ENCODE measurements around the gene ANKRD36C. TPM values are rescaled to one million over a fixed set of nuclear protein-coding genes. Genes with fewer than 3 reads are reported as not detected.
A peak's percentile ranks its signal among the peaks of the same experiment; 100 is the strongest.
"Not testable (repeated sequence)": the region's sequence is repeated elsewhere in the genome, so short reads cannot be mapped to it uniquely, and the experiment has no call there.

Gene ANKRD36C
- total RNA-seq (10 to 100 TPM in 6 of 9 donors, 1 to 10 TPM in 3; 3.9 to 55.7 (median 10.9) TPM), polyA plus RNA-seq (1 to 10 TPM; 1.2 to 7.4 (median 2.8) TPM)
- long read RNA-seq, donor 1: 0 reads
- long read RNA-seq, donor 2: 0 reads
- long read RNA-seq, donor 3: 0 reads
- long read RNA-seq, donor 4, partial matches to known transcripts: 1 of 4 reads
- long read RNA-seq, donor 4, other reads (novel, unspliced or antisense): 2 of 4 reads
- long read RNA-seq, donor 5: 0 reads
- long read RNA-seq, donor 6, partial matches to known transcripts: 5 of 7 reads
- long read RNA-seq, donor 6, other reads (novel, unspliced or antisense): 1 of 7 reads
- long read RNA-seq, donor 7: 0 reads
- long read RNA-seq, donor 8: 0 reads
- long read RNA-seq, donor 9: 0 reads
- long read RNA-seq, donor 10: 0 reads

GRCh38 chr2:95991351-95992094 lies at the start of gene ANKRD36C:
ANKRD36C (minus strand) TSS chr2:95991824; CDS start chr2:95991708, 116 bp downstream.
- H3K27me3 ChIP-seq; H3K9me3 ChIP-seq (replicated peaks in 1 of 3); H3K36me3 ChIP-seq (replicated peaks in 1 of 2); H3K4me1 ChIP-seq (replicated peaks in 1 of 2); intact Hi-C loops (cut with DNase I): not testable (repeated sequence)
- Histone ChIP-seq H3K4me3 (peak within 1 kb of the TSS in 3 of 4 donors; percentile 48 to 69 (median 68)), H3K27ac (peak within 1 kb of the TSS; percentile 49 to 94 (median 78))
- WGBS, 4 donors: 0 to 1% (median 1%) methylated on average over 3 to 30 of the region's 56 CpGs
- peak in 6 of 7 donors; percentile 28 to 70 (median 44) for DNase-seq
- TF ChIP-seq POLR2A (IDR thresholded peaks at IDR 0.05): peak; percentile 37 to 78

GRCh38 chr2:96035554-96035953 lies 43.9 kb upstream of the ANKRD36C start:
- H3K27ac ChIP-seq; intact Hi-C loops (cut with DNase I); H3K36me3 ChIP-seq (replicated peaks in 1 of 2); DNase-seq; H3K4me1 ChIP-seq (replicated peaks in 1 of 2); H3K9me3 ChIP-seq (replicated peaks in 1 of 3); H3K27me3 ChIP-seq; H3K4me3 ChIP-seq: not testable (repeated sequence)
- no CpG with 5 or more reads among the region's 14 CpGs for WGBS, 4 donors

- H3K4me3 ChIP-seq; H3K9me3 ChIP-seq (replicated peaks in 1 of 3); H3K4me1 ChIP-seq (replicated peaks in 1 of 2); H3K27me3 ChIP-seq; H3K27ac ChIP-seq; H3K36me3 ChIP-seq (replicated peaks in 1 of 2); DNase-seq; intact Hi-C loops (cut with DNase I): not testable (repeated sequence)
- WGBS, 4 donors: no CpG with 5 or more reads among the region's 34 CpGs
Measured at GRCh38 chr2:96034792-96035191, 43.2 kb upstream of the ANKRD36C start, which contains the start of gene GPAT2. GPAT2 (minus strand) TSS chr2:96034916; CDS start chr2:96032359, 2,557 bp downstream.

GRCh38 chr2:96033997-96034396 lies 42.4 kb upstream of the ANKRD36C start:
- H3K27ac ChIP-seq; H3K27me3 ChIP-seq; H3K4me1 ChIP-seq (replicated peaks in 1 of 2); H3K4me3 ChIP-seq; DNase-seq; intact Hi-C loops (cut with DNase I); H3K36me3 ChIP-seq (replicated peaks in 1 of 2); H3K9me3 ChIP-seq (replicated peaks in 1 of 3): not testable (repeated sequence)
- WGBS, 4 donors: 21 to 25% methylated on average over 1 of the region's 9 CpGs; no CpG with 5 or more reads in 2 of the 4 donors

GRCh38 chr2:96027725-96028325 lies 36.2 kb upstream of the ANKRD36C start:
- DNase-seq; H3K4me3 ChIP-seq; H3K27ac ChIP-seq; H3K36me3 ChIP-seq (replicated peaks in 1 of 2); H3K9me3 ChIP-seq (replicated peaks in 1 of 3); H3K4me1 ChIP-seq (replicated peaks in 1 of 2); H3K27me3 ChIP-seq: not testable (repeated sequence)
- intact Hi-C loops (cut with DNase I): loop anchor here in 1 of 2 donors (10.0 kb wide), 2 partner anchors 87 to 147 kb away; partner anchors contain the start of gene ADRA2B
- no CpG with 5 or more reads among the region's 16 CpGs for WGBS, 4 donors

DNA sequence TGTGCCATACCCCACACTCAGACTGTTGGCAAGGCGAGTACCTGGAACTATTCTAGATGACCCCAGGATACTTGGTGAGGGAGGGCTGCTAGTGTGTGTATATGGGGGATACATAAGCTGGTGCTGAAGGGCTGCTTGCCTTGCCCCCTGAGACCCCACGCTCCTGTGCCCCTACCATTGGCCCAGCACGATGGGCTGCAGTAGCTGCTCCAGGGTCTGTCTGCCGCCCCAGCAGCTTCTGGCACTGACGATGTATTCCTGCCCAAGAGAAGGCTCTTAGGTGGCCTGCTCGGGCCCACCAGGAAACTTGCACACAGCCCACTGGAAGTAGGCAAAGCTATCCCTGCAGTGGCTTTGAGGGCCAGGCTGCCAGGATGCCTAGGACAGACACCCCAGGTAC lies 34.1 kb upstream of the ANKRD36C start:
- 90 to 100% (median 91%) methylated on average over 2 to 6 of the region's 6 CpGs; no CpG with 5 or more reads in 1 of the 4 donors for WGBS, 4 donors
- not testable (repeated sequence) for H3K27me3 ChIP-seq; H3K4me1 ChIP-seq (replicated peaks in 1 of 2); H3K27ac ChIP-seq; H3K4me3 ChIP-seq; DNase-seq; H3K36me3 ChIP-seq (replicated peaks in 1 of 2); H3K9me3 ChIP-seq (replicated peaks in 1 of 3)
- intact Hi-C loops (cut with DNase I): loop anchor here in 1 of 2 donors (10.0 kb wide), 2 partner anchors 89 to 149 kb away; partner anchors contain the start of gene ADRA2B

- TF ChIP-seq CTCF (IDR thresholded peaks at IDR 0.05): no peak
- no peak for TF ChIP-seq POLR2A (IDR thresholded peaks at IDR 0.05)
- no peaks in the 10 kb centered on the region for H3K36me3 ChIP-seq (replicated peaks in 1 of 2)
- H3K27me3 ChIP-seq: no peaks in the 10 kb centered on the region
- H3K4me1 ChIP-seq (replicated peaks in 1 of 2): no peaks in the 10 kb centered on the region
- no peak for DNase-seq
- H3K27ac ChIP-seq: no peak overlapping the region
- intact Hi-C loops (cut with DNase I): loop anchor here in 1 of 2 donors (10.0 kb wide), 2 partner anchors 90 to 150 kb away; partner anchors contain the start of gene ADRA2B
- H3K9me3 ChIP-seq (replicated peaks in 1 of 3): no peaks in the 10 kb centered on the region
- H3K4me3 ChIP-seq: no peak overlapping the region
- WGBS, 4 donors: 71 to 100% (median 87%) methylated on average over 1 to 4 of the region's 4 CpGs
Measured at GRCh38 chr2:96025194-96025492, 33.5 kb upstream of the ANKRD36C start.

Measured in adrenal gland (tissue), 19 donors.